GM21723 (cell line): ENCODE results near the gene SRPX2.
A peak's percentile ranks its signal among the peaks of the same experiment; 100 is the strongest.

Experiments
- ATAC-seq: cut with Tn5 transposase; IDR thresholded peaks from one replicate; pipeline ENCODE4 v1.9.1; 2021; ENCODE audit warnings: mild to moderate bottlenecking, moderate library complexity; ENCODE audit not compliant: unreplicated experiment

Gene SRPX2

DNA sequence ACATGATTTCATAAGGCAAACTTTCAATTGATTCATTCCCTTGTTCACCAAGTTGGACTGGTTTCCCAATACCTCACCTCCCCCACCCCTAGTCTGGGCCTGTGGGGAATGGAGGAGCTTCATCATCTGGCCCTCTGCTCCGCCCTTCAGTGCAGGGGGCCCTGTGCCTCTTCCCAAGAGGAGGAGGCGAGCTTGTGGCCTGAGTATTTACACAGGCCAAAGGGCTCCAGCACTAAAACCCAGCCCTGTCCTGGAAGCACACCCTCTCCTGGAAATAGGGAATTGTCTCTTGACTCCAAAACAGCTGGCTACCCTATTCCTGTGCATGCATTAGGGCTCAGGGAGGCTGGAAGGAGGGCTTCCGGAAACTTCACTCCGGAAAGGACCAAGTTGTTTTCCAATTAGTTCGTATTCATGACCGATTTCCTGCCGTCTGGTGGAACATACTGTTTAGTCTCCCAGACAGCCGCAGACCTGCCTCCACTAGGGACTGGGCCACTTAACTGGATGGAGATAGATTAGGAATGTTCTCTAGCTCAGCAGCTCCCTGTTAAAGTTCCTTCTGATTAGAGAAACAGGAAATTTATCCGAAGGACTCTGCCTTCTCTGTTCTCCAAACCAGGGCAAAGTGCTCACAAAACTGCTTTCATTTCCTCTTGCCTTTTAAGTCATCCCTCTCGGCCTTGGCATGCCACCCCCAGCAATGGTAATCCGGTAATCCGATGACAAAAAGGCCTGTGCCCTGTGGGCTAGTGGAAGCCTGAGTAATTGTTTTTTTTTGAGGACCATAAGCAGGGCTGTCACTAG lies 5.8 kb downstream of the SRPX2 start:
- ATAC-seq: no peak

DNA sequence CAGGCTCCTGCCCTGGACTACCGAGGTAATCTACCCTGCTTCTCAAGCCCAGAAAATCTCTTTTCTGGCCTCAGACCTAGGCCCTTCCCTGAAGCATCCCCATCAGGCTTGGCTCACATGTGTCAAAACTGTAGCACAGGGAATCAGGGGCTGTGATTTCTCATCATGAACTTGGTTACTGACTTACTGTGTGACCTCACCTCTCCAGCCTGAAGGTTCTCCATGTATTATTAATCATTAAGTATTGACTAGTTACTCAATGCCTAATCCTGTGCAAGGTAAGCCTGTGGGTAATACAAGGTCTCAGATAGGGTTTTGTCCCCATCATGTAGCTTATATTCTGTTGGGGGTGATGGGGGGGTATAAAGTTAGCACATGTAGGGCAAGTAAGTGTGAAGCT lies 6.8 kb downstream of the SRPX2 start:
- no peak for ATAC-seq

DNA sequence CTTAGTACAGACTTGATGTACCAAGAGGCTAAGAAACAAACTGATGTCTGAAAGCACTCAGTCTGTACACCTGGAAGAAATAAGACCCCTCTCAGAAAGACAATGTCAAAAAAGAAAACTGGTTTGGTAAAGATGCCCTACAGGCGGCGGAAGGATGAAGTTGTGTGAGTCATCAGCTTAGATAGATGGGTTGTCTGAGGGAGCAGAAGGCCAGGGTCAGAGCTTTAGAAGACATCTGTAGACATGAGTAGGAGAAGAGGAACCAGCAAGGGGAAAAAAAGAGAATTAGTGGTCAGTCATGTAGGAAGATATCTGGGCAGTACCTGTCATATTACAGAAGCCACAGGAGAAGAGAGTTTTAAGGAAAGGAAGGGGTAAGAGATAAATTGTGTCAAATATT lies 8.3 kb downstream of the SRPX2 start:
- ATAC-seq: no peak

DNA sequence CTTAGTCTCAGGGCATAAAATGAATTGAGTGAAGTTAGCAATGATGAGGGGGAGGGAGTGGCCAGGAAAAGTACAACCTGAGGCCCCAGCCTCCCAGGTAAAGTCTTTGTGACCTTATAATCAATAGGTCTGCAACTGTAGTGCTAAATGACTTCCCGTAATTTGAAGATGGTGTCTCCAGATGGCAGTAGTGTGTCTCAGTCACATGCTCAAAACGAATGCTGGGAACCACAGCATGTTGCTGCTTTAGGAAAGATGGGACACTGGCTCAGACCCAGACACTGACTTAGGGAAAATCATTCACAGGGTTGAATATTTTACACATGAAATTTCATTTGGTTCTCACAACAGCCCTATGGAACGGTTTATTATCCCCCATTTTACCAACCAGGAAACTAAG lies 10.3 kb downstream of the SRPX2 start:
- no peak for ATAC-seq

DNA sequence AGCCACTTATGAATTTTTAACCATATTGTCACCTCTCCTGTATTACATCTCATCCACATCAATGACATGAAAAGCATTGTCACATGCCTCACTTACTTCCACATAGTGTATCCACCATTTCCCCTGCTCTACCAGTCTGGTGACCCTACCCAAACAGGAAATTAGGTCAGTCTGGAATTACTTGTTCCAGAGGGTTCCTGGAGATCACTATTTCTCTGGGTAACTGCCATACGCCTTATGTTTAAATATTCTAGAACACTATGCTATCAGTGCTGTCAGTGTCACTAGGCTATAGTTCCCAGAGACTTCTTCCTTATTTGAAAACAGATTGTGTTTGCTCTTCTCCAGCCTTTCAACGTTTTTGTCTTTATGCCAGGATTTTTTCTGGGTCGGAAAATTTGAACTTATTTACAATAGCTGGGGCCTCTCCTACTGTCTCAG lies 15.0 kb downstream of the SRPX2 start:
- no peak for ATAC-seq

DNA sequence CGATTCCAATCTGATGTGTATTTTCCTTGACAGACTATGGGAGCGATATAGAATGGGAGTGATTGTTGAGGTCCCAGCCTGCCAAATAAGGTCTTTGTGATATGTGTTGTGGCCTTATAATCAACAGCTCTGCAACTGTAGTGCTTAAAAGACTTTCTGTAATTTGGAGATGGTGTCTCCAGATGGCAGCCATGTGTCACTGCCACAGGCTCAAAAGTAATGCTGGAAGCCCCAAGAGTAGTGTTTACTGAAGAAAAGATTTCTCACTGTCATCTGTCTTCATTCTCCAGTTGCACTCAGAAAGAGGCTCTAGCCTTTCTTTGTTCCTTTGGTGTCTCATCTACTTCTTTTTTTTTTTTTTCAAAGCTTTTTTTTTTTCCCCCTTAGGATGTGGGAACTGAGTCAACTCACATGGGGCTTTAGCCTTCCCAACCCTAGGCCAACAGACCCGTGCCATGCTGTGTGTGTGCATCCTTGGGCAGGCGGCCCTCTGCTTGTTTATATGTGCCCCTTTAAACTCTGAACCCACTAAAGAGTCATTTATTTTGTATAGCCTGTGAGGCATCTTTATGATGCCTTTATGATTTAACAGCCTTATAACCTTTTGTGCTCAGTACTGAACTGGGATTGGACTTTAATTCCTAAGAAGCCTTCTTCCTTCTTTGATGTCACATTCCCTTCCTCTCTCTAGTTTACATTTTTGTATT lies 15.6 kb downstream of the SRPX2 start:
- no peak for ATAC-seq

DNA sequence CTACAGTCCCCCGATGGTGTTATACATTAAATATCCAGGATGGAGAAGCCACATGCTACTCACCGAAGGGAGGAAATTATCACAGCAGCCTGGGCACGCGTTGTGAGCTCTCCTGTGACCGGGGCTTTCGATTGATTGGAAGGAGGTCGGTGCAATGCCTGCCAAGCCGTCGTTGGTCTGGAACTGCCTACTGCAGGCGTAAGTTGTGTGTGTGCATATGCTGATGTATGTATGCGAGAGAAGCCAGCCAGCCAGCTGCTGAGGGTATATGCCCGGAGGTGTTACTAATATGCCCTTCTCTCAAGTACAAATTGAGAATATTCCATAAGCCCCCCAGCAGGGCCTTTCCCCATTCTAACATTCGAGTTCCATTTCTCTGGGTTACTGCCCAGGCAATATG lies 18.2 kb downstream of the SRPX2 start:
- no peak for ATAC-seq

DNA sequence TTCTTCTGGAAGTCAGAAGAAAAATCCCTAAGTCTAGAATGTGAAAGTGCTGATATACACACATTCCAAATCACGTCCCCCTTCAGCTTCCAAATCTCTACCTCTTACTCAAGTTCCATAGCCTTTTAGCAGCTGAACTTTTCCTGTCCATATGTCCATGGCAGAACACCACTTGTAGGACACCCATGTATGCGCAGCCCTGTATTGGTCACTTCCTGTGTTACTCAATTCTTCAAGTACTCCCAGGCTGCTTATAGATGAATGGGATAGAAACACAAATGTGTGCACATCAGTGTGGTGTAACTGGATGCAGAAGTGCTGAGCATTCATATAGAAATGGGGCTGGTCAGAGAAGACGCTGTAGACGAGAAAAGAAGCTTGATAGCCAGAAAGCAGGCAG lies 18.8 kb downstream of the SRPX2 start:
- no peak for ATAC-seq

DNA sequence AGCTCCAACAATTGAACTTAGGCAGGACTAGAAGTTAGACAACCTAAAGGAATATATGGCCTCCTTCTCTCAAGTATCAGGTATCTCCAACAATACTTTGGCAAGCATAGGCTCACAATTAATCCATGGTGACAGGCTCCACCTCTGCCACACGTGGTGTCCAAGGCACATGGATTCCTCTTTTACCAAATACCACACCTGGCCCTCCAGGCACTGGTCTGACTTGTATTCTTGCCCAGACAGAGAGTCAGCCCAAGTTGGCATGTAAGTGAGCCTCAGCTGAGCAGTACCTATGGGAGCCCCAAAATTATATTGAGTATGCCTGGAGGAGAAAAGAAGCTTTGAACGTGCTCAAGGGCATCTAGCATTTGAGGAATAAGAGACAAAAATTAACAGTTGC lies 19.6 kb downstream of the SRPX2 start:
- no peak for ATAC-seq

DNA sequence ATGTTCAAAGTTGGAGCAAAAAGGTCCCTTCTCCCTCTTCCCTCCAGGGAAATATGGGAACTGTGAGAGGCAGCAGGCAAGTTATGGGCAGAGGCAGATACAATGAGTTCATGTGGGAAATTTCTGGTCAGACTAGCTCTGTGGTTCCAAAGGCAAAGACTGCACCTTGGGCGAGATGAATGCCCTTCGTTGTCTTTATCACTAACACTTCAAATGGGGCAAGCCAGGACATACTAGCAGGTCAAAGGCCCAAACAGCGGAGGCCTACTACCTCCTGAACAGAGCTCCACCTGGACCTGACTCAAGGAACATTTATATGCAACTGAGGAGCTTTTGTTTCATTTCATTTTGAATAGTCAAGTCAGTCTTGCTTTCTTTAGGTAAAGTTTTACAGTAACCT lies 29.0 kb downstream of the SRPX2 start:
- no peak for ATAC-seq

DNA sequence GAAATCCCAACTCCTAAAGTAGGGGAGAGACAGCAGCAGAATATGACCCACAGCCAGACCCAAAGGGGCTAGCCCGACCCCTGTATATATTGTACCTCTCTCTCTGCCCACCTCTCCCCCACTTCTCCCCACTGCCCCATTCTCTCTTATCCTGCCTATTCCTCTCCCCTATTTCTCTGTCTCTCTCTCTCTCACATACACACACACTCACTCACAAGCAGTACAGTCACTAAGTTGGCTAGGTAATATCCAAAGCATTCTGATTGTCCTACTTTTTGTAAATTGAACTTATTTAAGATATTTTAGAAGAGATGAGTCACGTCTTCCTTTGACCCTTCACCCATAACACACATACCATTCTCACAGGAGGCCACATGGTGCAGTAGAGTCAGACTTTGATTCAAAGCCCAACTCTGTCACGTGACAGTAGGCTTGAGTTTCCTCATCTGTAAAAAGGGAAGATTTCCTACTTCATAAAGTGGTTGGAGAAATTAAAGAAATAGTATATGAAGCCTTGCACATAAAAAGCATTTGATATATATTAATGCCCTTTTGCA lies 29.5 kb downstream of the SRPX2 start:
- no peak for ATAC-seq

DNA sequence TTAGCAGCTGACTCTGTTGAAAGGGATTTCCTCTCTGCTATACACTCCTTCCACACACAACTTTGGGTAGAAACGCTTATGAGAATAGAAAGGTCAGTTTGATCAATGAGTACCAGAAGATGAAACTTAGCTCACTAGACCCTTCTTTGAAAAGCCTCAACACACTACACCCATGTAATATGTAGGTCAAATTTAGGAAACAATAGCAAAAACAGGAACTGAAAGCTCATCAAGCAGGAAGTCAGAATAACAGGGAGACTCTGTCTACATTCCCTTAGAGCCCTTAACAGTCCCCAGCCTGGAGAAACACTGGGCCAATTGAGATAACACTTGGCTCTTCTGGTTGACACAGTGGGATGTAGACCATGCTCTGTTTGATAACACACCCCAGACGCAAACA lies 30.7 kb downstream of the SRPX2 start:
- no peak for ATAC-seq

DNA sequence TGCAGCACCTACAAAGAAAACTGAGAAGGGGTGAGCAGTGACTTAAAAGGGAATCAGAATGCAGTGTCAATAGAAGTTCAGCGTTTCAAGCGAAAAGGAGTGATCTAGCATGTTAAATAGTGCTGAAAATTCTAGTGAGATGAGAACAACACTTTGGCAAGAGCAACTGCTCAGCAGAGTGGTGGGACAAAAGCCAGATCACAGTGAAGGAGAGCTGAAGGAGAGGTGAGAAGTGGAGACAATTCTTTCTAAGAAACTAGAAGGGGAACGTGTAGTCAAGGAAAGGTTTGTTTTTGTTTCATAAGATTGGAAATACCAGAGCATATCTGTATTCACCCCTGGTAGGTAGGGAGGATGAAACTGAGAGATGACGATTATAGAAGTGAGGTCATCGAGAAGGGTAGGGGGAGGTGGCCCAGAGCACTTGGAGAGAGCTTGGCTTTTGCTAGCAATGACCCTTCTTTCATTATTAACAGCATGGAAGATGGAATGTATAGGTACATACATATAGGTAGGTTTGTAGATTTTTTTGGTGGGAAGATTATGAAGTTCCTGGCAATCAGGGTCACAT lies 33.7 kb downstream of the SRPX2 start:
- ATAC-seq: no peak

DNA sequence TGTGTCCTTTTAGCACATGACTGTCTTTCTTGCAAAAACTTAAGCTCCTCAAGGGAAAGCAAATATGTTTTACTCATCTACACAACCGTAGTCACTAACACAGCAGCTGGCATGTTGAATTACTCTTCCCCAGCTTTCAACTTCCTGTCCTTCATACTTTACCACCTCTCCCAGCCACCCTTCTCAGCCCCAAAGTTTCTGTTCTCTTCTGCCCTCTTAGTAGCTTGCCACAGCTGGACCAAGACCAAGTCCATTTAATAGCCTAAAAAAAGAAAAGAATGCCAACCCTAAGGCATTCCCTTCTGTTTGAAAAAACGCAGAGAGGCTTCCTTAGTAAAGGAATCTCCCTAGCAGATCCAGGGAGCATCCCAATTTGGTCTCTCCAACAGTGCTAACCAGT lies 36.8 kb downstream of the SRPX2 start:
- ATAC-seq: no peak

DNA sequence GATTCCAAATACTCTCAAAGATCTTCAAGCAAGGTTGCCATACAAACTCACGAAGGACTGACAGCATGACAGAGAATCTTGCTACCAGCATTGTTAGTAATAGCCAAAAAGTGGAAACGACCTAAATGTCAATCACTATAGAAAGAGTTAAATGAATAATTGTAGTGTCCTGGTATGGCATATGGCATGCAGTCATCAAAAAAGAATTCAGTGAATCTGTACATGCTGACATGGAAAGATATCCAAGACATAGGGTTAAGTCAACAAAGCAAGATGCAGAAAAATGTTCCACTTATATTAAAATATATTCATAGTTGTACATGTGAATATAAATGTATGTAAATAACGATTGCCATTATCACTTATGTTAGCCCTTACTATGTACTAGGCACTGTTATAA lies 37.6 kb downstream of the SRPX2 start:
- ATAC-seq: no peak

DNA sequence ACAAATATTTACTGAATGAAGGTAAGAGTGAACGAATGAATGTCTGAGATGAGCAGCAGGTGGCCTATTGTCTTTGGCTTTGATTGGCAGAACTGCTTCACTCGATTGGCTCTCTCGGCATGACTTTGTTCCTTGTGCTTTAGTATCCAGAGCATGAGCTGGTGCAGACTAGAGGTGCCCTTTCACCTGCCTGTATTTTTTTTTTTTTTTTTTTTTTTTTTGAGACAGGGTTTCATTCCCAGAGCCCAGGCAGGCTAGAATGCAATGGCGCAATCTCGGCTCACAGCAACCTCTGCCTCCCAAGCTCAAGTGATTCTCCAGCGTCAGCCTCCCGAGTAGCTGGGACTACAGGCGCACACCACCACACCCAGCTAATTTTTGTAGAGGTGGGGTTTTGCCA lies 38.9 kb downstream of the SRPX2 start:
- no peak for ATAC-seq

DNA sequence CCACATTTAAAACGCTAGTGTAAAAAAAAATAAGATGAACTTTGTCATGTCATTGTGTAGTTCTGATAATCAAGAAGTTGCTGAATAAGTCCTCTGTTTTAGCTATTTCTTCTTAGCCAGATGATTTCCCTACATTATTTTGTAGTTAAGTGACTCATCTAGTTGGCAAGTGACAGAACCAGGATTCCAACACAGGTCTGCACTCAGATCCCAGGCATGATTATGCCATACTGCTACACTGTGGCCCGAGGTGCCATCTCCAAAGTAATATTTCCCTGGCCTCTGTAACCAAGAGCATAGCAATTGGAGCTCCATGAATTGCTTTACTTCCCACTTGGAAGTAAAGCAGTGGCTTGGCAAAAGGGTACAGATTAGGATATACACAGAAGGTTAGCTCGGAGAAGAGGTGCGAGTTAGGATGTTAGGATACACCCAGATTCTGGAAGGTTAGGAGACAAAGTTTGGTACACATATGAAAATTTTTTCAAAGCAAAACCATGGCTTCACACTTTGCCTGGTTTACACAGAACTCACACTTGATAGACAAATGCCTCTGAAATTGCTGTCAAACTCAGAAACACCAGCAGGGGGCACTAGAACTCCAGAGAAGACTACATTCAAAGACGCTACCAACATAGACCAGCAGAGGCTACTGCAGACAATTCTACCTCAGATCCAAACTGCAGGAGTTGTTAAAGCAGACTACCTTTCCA lies 41.4 kb downstream of the SRPX2 start:
- peak; percentile 66 for ATAC-seq

DNA sequence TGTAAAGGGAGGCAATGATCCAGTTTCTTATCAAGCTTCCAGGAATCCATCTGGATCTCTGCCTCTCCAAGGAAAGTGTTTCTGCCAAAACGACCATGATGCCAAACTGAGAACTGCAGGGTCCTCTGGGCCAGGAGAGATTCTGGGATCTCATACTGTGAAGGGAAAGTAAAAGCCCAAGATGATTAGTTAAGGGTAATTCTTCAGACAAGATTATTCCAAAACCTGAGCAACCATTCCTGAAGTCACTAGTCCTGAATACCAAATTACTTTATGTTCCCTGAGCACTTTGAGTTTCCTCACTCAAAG lies 42.0 kb downstream of the SRPX2 start:
- no peak for ATAC-seq

DNA sequence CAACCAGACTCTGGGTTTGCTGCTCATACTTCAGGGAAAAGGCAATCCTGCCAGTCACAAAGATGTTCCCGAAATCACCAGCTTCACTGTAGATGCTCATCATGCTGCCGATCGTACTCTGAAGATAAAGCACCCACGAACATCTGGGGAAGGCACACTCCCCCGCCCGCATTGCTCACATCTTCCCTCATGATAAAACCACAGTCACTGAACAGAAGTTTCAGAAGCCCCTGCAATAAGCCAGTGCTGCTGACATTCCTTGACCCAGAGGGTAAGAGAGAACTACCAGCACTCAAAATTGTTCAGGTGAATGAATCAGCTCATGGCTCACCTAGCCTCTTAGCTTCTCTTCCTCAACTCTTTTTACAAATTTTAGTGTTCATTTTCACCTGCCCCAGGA lies 43.1 kb downstream of the SRPX2 start:
- ATAC-seq: peak; percentile 45

DNA sequence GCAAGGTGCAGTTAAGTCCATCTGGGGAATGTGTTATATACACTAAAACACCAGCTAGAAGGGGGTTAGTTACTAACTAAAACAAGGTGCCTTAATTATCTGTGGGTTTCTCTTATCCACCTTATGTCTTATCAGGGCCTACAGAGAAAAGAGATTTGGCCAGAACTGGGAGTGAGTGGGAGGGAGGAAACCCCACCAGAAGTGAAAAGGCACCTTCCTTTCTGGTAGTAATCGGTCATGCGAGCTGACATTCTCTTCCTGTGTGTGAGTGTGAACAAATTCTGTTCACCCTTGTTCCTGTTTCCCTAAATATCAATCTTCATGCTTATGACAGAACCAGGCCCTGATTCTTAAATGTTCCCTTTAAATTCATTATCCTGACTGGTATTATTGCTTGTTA lies 43.5 kb downstream of the SRPX2 start:
- peak; percentile 82 for ATAC-seq

DNA sequence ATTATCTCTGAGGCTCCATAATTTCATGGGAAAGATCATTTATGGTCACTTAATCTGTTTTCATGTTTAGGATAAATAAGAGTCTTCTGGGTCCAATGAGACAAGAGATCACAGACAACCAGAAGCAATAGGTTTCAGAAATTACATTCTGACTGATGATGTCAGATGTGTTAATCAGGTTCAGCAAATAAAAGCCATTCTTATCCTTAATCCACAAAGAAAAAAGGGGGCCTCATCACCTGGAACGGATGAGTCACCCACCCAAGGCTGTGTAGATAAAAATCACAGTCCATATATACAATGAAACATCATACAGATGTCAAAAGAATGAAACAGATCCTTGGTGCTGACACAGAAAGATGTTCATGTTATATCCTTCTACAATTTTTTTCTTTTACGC lies 51.3 kb downstream of the SRPX2 start:
- ATAC-seq: no peak
